ENCODE results near the gene FRAT2.

DNA sequence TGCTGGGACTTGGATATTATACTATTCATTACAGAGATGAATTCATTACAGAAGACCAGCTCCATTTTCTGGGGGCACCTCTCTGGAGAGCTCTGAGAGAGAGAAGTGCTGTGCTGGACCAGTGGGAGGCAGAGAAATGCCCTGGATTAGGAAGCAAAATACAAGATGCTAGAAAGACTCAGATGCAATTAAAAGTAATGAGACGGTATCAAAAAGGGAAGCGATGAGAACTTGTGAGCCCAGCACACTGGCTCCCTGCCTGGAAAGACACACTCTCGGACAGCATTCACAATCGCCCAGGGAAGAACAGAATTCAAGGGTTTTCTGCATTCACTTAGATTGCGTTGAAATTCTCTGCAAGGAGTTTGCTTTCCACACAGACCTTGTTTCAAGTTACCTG is 3.5 kb upstream of the FRAT2 start:
- TF ChIP-seq, protein P1, sequence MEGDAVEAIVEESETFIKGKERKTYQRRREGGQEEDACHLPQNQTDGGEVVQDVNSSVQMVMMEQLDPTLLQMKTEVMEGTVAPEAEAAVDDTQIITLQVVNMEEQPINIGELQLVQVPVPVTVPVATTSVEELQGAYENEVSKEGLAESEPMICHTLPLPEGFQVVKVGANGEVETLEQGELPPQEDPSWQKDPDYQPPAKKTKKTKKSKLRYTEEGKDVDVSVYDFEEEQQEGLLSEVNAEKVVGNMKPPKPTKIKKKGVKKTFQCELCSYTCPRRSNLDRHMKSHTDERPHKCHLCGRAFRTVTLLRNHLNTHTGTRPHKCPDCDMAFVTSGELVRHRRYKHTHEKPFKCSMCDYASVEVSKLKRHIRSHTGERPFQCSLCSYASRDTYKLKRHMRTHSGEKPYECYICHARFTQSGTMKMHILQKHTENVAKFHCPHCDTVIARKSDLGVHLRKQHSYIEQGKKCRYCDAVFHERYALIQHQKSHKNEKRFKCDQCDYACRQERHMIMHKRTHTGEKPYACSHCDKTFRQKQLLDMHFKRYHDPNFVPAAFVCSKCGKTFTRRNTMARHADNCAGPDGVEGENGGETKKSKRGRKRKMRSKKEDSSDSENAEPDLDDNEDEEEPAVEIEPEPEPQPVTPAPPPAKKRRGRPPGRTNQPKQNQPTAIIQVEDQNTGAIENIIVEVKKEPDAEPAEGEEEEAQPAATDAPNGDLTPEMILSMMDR (IDR thresholded peaks at IDR 0.05; ENCODE audit: extremely low read depth in 1 of 2, insufficient read depth in 1 of 2, low read depth in 1 of 2, low read length in 2 of 2), result no peak
- no peak for TF ChIP-seq MYC (IDR thresholded peaks at IDR 0.05; ENCODE audit: low read depth, low read length)

Data from endothelial cell of umbilical vein (primary cell).